H1 (cell line): ENCODE measurements around the gene ZNF469. TPM values are rescaled to one million over a fixed set of nuclear protein-coding genes. Genes with fewer than 3 reads are reported as not detected.

Experiments used
- CTCF ChIA-PET: fragments of 300-600 bp; sonication (Branson Sonifier 250); formaldehyde crosslinking; loops from one replicate; lab custom pipeline; 2021; ENCODE audit not compliant: partially characterized antibody; lab: Charles Lee
- POLR2A ChIA-PET: fragments of 300-600 bp; sonication (Branson Sonifier 250); formaldehyde crosslinking; loops from one replicate; lab custom pipeline; 2021; ENCODE audit warnings: inconsistent platforms; ENCODE audit not compliant: partially characterized antibody; lab: Charles Lee
- DNase-seq, 2 experiments: peaks; one replicate each; pipeline versions ENCODE4 v3.0.0 to v3.0.0-alpha.2; 2010 to 2022; ENCODE audit warnings: low spot score in 2 of 2, low read depth in 1 of 2, mixed read lengths in 1 of 2
- FAIRE-seq: peaks from 2 replicates; lab custom pipeline; 2011; peaks lifted over from hg19 to GRCh38; lab: Jason Lieb, UNC
- H2AFZ ChIP-seq: 2 replicates; pipeline ENCODE4 v1.8.1; 2012; ENCODE audit warnings: low read length, inconsistent platforms
- H2AK5ac ChIP-seq: 2 replicates; pipeline ENCODE4 v1.6.1; 2013; ENCODE audit warnings: low read depth, low read length
- H2BK120ac ChIP-seq: replicated peaks from 2 replicates; pipeline ENCODE3; 2013; ENCODE audit warnings: low read depth, low read length, inconsistent platforms
- H2BK12ac ChIP-seq: 2 replicates; pipeline ENCODE4 v1.6.1; 2013; ENCODE audit warnings: low read depth, low read length
- H2BK15ac ChIP-seq: 2 replicates; pipeline ENCODE4 v1.6.1; 2013; ENCODE audit warnings: low read length
- H2BK20ac ChIP-seq: 2 replicates; pipeline ENCODE4 v1.6.1; 2013; ENCODE audit warnings: low read length
- H2BK5ac ChIP-seq: 2 replicates; pipeline ENCODE4 v1.6.1; 2013; ENCODE audit warnings: low read depth, low read length
- H3K14ac ChIP-seq: 2 replicates; pipeline ENCODE4 v1.6.1; 2013; ENCODE audit warnings: inconsistent platforms; ENCODE audit not compliant: insufficient read length
- H3K18ac ChIP-seq: 2 replicates; pipeline ENCODE4 v1.6.1; 2013; ENCODE audit warnings: low read length; ENCODE audit errors: extremely low read depth
- H3K23ac ChIP-seq: 2 replicates; pipeline ENCODE4 v1.6.1; 2013; ENCODE audit warnings: inconsistent platforms; ENCODE audit not compliant: insufficient read length
- H3K23me2 ChIP-seq: 2 replicates; pipeline ENCODE4 v1.6.1; 2013; ENCODE audit warnings: low read depth, low read length
- H3K27ac ChIP-seq: 2 replicates; pipeline ENCODE4 v1.6.1; 2011; ENCODE audit warnings: low read depth, low read length, inconsistent platforms
- H3K27me3 ChIP-seq, 4 experiments: replicated peaks in 1 of 4; 1 replicate in 1 of 4; 2 replicates in 3 of 4; pipeline versions ENCODE4 v1.6.1 to v1.8.1; 2011 to 2013; ENCODE audit warnings: low read length in 3 of 4, mild to moderate bottlenecking in 3 of 4, inconsistent platforms in 2 of 4, mixed read lengths in 2 of 4, moderate library complexity in 1 of 4; ENCODE audit not compliant: control insufficient read depth in 3 of 4, insufficient read depth in 3 of 4; ENCODE audit errors: extremely low read depth in 1 of 4
- H3K36me3 ChIP-seq, 4 experiments: 2 replicates each; pipeline versions ENCODE4 v1.6.1 to v1.8.1; 2011 to 2013; ENCODE audit warnings: mild to moderate bottlenecking in 4 of 4, low read length in 3 of 4, moderate library complexity in 2 of 4, control low read depth in 1 of 4, inconsistent platforms in 1 of 4; ENCODE audit not compliant: insufficient read depth in 4 of 4, control insufficient read depth in 2 of 4
- H3K4ac ChIP-seq: replicated peaks from 2 replicates; pipeline ENCODE3; 2013; ENCODE audit warnings: low read length, low read depth, mixed read lengths, inconsistent platforms; ENCODE audit not compliant: insufficient read length
- H3K4me1 ChIP-seq, 4 experiments: replicated peaks in 1 of 4; 1 replicate in 1 of 4; 2 replicates in 3 of 4; pipeline versions ENCODE4 v1.6.1 to v1.8.1; 2011 to 2013; ENCODE audit warnings: low read length in 3 of 4, inconsistent platforms in 2 of 4, mixed read lengths in 1 of 4; ENCODE audit not compliant: insufficient read depth in 4 of 4, control insufficient read depth in 3 of 4
- H3K4me2 ChIP-seq, 2 experiments: 2 replicates each; pipeline versions ENCODE4 v1.6.1 to v1.8.1; 2011 to 2013; ENCODE audit warnings: low read depth in 2 of 2, low read length in 2 of 2, control low read depth in 1 of 2, inconsistent platforms in 1 of 2, mild to moderate bottlenecking in 1 of 2; ENCODE audit not compliant: insufficient read depth in 1 of 2
- H3K4me3 ChIP-seq, 4 experiments: fragments of 200-600, 300-600 bp in 1 of 4; sonication (generic), shearing (Covaris generic), sonication (Bioruptor Twin) in 1 of 4; 2 replicates each; pipeline versions ENCODE4 v1.5.1 to v1.8.1; 2011 to 2016; ENCODE audit warnings: low read length in 4 of 4, low read depth in 3 of 4, control low read depth in 2 of 4, inconsistent platforms in 2 of 4, mild to moderate bottlenecking in 2 of 4, mixed read lengths in 1 of 4, moderate library complexity in 1 of 4; ENCODE audit not compliant: insufficient read depth in 2 of 4; ENCODE audit errors: extremely low read depth in 1 of 4
- H3K56ac ChIP-seq: replicated peaks from 2 replicates; pipeline ENCODE3; 2013; ENCODE audit warnings: low read depth, mild to moderate bottlenecking, mixed read lengths, low read length, inconsistent platforms; ENCODE audit not compliant: insufficient read length
- H3K79me1 ChIP-seq: 2 replicates; pipeline ENCODE4 v1.6.1; 2013; ENCODE audit warnings: low read depth, low read length, control low read depth
- H3K79me2 ChIP-seq, 2 experiments: 2 replicates each; pipeline versions ENCODE4 v1.6.1 to v1.8.1; 2012 to 2013; ENCODE audit warnings: low read length in 2 of 2, mild to moderate bottlenecking in 2 of 2, inconsistent platforms in 1 of 2; ENCODE audit not compliant: insufficient read depth in 2 of 2, control insufficient read depth in 1 of 2
- H3K9ac ChIP-seq, 4 experiments: replicated peaks in 1 of 4; 1 replicate in 1 of 4; 2 replicates in 3 of 4; pipeline versions ENCODE4 v1.6.1 to v1.8.1; 2011 to 2013; ENCODE audit warnings: low read depth in 3 of 4, low read length in 3 of 4, control low read depth in 2 of 4, mild to moderate bottlenecking in 2 of 4, moderate library complexity in 2 of 4, inconsistent platforms in 1 of 4; ENCODE audit errors: extremely low read depth in 1 of 4
- H3K9me3 ChIP-seq, 2 experiments: 2 replicates each; pipeline versions ENCODE4 v1.6.1 to v1.8.1; 2012 to 2013; ENCODE audit warnings: mild to moderate bottlenecking in 2 of 2, moderate library complexity in 2 of 2, control low read depth in 1 of 2, inconsistent platforms in 1 of 2, low read depth in 1 of 2, low read length in 1 of 2, mixed read lengths in 1 of 2; ENCODE audit not compliant: insufficient read depth in 2 of 2
- H4K20me1 ChIP-seq, 2 experiments: replicated peaks in 1 of 2; 2 replicates each; pipeline versions ENCODE3 to v1.8.1; 2011 to 2013; ENCODE audit warnings: inconsistent platforms in 2 of 2, low read length in 2 of 2, mild to moderate bottlenecking in 1 of 2; ENCODE audit not compliant: insufficient read depth in 2 of 2, control insufficient read depth in 1 of 2
- H4K5ac ChIP-seq: 2 replicates; pipeline ENCODE4 v1.6.1; 2013; ENCODE audit warnings: low read length, low read depth, mixed read lengths, inconsistent platforms; ENCODE audit not compliant: insufficient read length
- H4K8ac ChIP-seq: 2 replicates; pipeline ENCODE4 v1.8.0; 2013; ENCODE audit warnings: mild to moderate bottlenecking, moderate library complexity, low read length, inconsistent platforms; ENCODE audit not compliant: insufficient read depth; ENCODE audit errors: extremely low read depth
- H4K91ac ChIP-seq: replicated peaks from 2 replicates; pipeline ENCODE3; 2013; ENCODE audit warnings: low read length, mixed read lengths, inconsistent platforms; ENCODE audit not compliant: insufficient read length
- BCL11A ChIP-seq, 2 experiments: IDR thresholded peaks; one replicate each; pipeline ENCODE4 v1.6.1; 2011; ENCODE audit warnings: low read depth in 2 of 2, low read length in 2 of 2, mild to moderate bottlenecking in 2 of 2
- EP300 ChIP-seq, 2 experiments: IDR thresholded peaks; 1 replicate in 1 of 2; 2 replicates in 1 of 2; pipeline ENCODE4 v1.6.1; 2011 to 2012; ENCODE audit warnings: low read depth in 2 of 2, low read length in 2 of 2, mild to moderate bottlenecking in 2 of 2, borderline replicate concordance in 1 of 2, inconsistent platforms in 1 of 2, moderate library complexity in 1 of 2
- GTF2F1 ChIP-seq: IDR thresholded peaks from 2 replicates; pipeline ENCODE4 v1.6.1; 2012; ENCODE audit warnings: low read depth, low read length, improper control_type of control experiment, borderline replicate concordance
- KDM5A ChIP-seq: fragments of 200-600 bp; IDR thresholded peaks from 2 replicates; pipeline ENCODE4 v1.7.1; 2012; ENCODE audit warnings: mild to moderate bottlenecking, low read length, inconsistent platforms, mixed read lengths
- RBBP5 ChIP-seq: IDR thresholded peaks from 2 replicates; pipeline ENCODE4 v1.7.1; 2012; ENCODE audit warnings: low read depth, mild to moderate bottlenecking, inconsistent platforms, low read length, moderate library complexity, borderline replicate concordance
- SP2 ChIP-seq: IDR thresholded peaks from 2 replicates; pipeline ENCODE4 v1.6.1; 2012; ENCODE audit warnings: mild to moderate bottlenecking, low read length, inconsistent platforms
- SRF ChIP-seq: IDR thresholded peaks from 2 replicates; pipeline ENCODE4 v1.6.1; 2011; ENCODE audit warnings: mild to moderate bottlenecking, low read depth, low read length, moderate library complexity
- TAF7 ChIP-seq: optimal IDR thresholded peaks from 2 replicates; pipeline ENCODE3; 2011; ENCODE audit warnings: low read depth, mild to moderate bottlenecking, inconsistent platforms, low read length, moderate library complexity, borderline replicate concordance
- WGBS, 2 experiments: shearing (Covaris generic) in 1 of 2; methylation state at CpG; one replicate each; pipeline versions ENCODE4 v1.1.6 to v1.1.7; 2013 to 2015; ENCODE audit warnings: low lambda C conversion rate in 2 of 2, mixed read lengths in 2 of 2, inconsistent platforms in 1 of 2, low coverage in 1 of 2, missing lambda C conversion rate in 1 of 2; ENCODE audit not compliant: insufficient replicate concordance in 2 of 2, insufficient coverage in 1 of 2, insufficient read length in 1 of 2; ENCODE audit errors: extremely low coverage in 1 of 2, missing lambda C conversion rate in 1 of 2; 5-methylcytosine and 5-hydroxymethylcytosine counted together
- polyA plus RNA-seq, 7 experiments: library from polyadenylated mRNA; depleted of rRNA in 3 of 7; stranded (reverse) in 5 of 7; unstranded in 2 of 7; fragments of >200 nt in 5 of 7; fragments of 200-250 nt in 2 of 7; gene quantifications; 1 replicate in 5 of 7; 2 replicates in 1 of 7; 4 replicates in 1 of 7; pipeline versions ENCODE4 v1.2.1 to v1.2.3, GENCODE V29; 2011 to 2013; ENCODE audit warnings: missing spikeins in 2 of 7, mixed read lengths in 2 of 7
- total RNA-seq: library from RNA; stranded (reverse); fragmentation: NEBNext Ultra II Directional; extraction: Animal tissue kit (Norgen Biotek cat#: 25700); gene quantifications from 2 replicates; pipeline ENCODE4 v1.2.1, GENCODE V29; 2021

The ZNF469 gene
- total and polyA plus RNA-seq, 2 of the 8 experiments (the other 6 are each of a cell fraction or from before 2014, with no cell fraction given) = 0.30 to 1.8 TPM

DNA sequence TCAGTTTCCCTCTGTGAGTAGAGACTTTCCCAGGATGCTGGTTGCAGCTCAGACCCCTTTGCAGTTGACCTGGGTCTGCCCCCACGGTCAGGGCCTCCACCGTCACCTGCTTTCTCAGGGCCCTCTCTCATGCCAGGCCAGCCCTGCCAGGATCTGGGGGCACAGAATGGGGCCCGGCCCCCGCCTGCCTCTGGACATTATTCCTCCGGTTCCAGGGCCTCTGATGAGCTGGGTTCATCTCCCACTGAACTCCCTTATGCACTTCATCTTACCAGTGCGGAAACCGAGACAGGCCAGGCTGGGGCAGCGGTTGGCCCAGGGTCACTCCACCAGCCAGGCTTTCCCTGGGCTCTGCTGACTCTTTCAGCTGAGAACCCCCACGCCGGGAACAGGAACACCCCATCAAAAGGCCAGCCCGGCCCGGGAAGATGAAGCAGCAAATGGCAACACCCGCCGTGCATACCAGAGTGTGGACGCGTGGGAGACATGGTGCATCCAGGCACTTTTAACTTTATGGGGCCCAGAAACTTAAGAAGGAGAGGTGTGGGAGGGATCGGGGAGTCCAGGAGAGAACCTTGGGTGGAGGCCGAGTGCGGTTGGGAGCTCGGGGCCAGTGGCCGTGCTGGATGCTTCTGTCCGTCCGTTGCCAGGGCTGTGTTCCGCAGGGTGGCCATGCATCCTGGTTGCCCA is 19.9 kb downstream of the ZNF469 start:
- Histone ChIP-seq H4K5ac (no peak overlapping the region), H4K91ac (no peak overlapping the region), H3K4ac (no peak overlapping the region), H3K79me1 (no peaks in the 10 kb centered on the region), H3K4me2 (no peak overlapping the region), H4K8ac (no peak overlapping the region), H2AFZ (no peak overlapping the region), H2BK5ac (no peak overlapping the region), H3K14ac (no peak overlapping the region), H2AK5ac (no peak overlapping the region), H2BK12ac (no peak overlapping the region), H3K23ac (no peak overlapping the region), H2BK20ac (no peak overlapping the region), H3K27me3 (no peaks in the 10 kb centered on the region), H3K4me3 (no peak overlapping the region), H3K23me2 (peaks cover 10% of the 10 kb centered on the region; the same call in 1 of the 2 replicates), H3K18ac (no peak overlapping the region), H3K9ac (no peak overlapping the region), H3K56ac (no peak overlapping the region), H4K20me1 (peaks cover 0 to 6% of the 10 kb centered on the region in 2 experiments), H3K27ac (no peak overlapping the region), H3K36me3 (no peaks in the 10 kb centered on the region), H2BK15ac (no peak overlapping the region), H3K4me1 (no peaks in the 10 kb centered on the region), H3K9me3 (peaks cover 7 to 8% of the 10 kb centered on the region in 2 experiments; a peak in 2 of 4 replicates), H3K79me2 (no peaks in the 10 kb centered on the region), H2BK120ac (no peak overlapping the region)
- CTCF ChIA-PET = interaction anchor here (0.6 to 1.2 kb wide), 4 partner anchors 10 to 890 kb away, joined by 3 read pairs; no protein-coding TSS in a partner anchor
- no peak for DNase-seq
- FAIRE-seq = no peak
- POLR2A ChIA-PET = no interaction called here
- whole genome bisulfite sequencing, 2 experiments = 83% methylated on average over 22 of the region's 24 CpGs; no CpG with 5 or more reads in 1 of the 2 experiments
- no peak for TF ChIP-seq EP300 (IDR thresholded peaks at IDR 0.05; ENCODE audit: borderline replicate concordance in 1 of 2, low read depth in 2 of 2, low read length in 2 of 2)
- TF ChIP-seq TAF7 = no peak
- TF ChIP-seq SRF = no peak
- no peak for TF ChIP-seq SP2
- no peak for TF ChIP-seq KDM5A
- TF ChIP-seq BCL11A (IDR thresholded peaks at IDR 0.05; ENCODE audit: low read depth in 2 of 2, low read length in 2 of 2) = no peak
- no peak for TF ChIP-seq RBBP5
- no peak for TF ChIP-seq GTF2F1
